Liver (tissue), 3 donors: Measurements from ENCODE around the gene IFNGR1.

ENCODE experiments used
- ATF3 ChIP-seq: IDR thresholded peaks from 2 replicates; pipeline ENCODE4 v1.6.1; 2016; ENCODE audit warnings: antibody characterized with exemption
- CTCF ChIP-seq: fragments of 150-350 bp; IDR thresholded peaks from 2 replicates; pipeline ENCODE4 v1.5.1; 2017; ENCODE audit warnings: improper control_type of control experiment, low read depth, low read length; ENCODE audit not compliant: missing input control
- JUND ChIP-seq, 2 donors: IDR thresholded peaks; 2 replicates each; pipeline ENCODE4 v1.6.1; 2016; ENCODE audit warnings: antibody characterized with exemption in 2 of 2
- MAX ChIP-seq: IDR thresholded peaks from 2 replicates; pipeline ENCODE4 v1.6.1; 2016; ENCODE audit warnings: antibody characterized with exemption
- RAD21 ChIP-seq, 2 donors: IDR thresholded peaks; 2 replicates each; pipeline ENCODE4 v1.6.1; 2016; ENCODE audit warnings: antibody characterized with exemption in 2 of 2, mild to moderate bottlenecking in 2 of 2
- REST ChIP-seq: IDR thresholded peaks from 2 replicates; pipeline ENCODE4 v1.6.1; 2016; ENCODE audit warnings: antibody characterized with exemption, mild to moderate bottlenecking
- SP1 ChIP-seq: IDR thresholded peaks from 2 replicates; pipeline ENCODE4 v1.6.1; 2018; ENCODE audit warnings: antibody characterized with exemption, mild to moderate bottlenecking
- TAF1 ChIP-seq: conservative IDR thresholded peaks from 2 replicates; pipeline ENCODE4 v1.6.1; 2016; ENCODE audit warnings: antibody characterized with exemption, mild to moderate bottlenecking
- ZBTB33 ChIP-seq: IDR thresholded peaks from 2 replicates; pipeline ENCODE4 v1.6.1; 2016; ENCODE audit warnings: antibody characterized with exemption
- donor health status: healthy.
- donor health status: healthy.

- TF ChIP-seq CTCF (no peak), MAX (no peak), REST (no peak), RAD21 (IDR thresholded peaks at IDR 0.05) (no peak), SP1 (no peak), TAF1 (no peak), ATF3 (no peak), JUND (IDR thresholded peaks at IDR 0.05) (no peak), ZBTB33 (no peak)
Measured at GRCh38 chr6:137185290-137185689, 33.9 kb downstream of the IFNGR1 start.
